HL-60 (cell line): ENCODE measurements around the gene CSRNP3.

Experiments
- DNase-seq, 2 experiments: peaks; one replicate each; pipeline ENCODE4 v3.0.0-alpha.2; 2010 to 2020; ENCODE audit warnings: low read depth in 1 of 2, low spot score in 1 of 2
- H3K27ac ChIP-seq: fragments of 250-450 bp; sonication (Bioruptor Pico); replicated peaks from 2 replicates; pipeline ENCODE4 v1.5.1; 2020; ENCODE audit warnings: mild to moderate bottlenecking, moderate library complexity
- H3K27me3 ChIP-seq: fragments of 250-450 bp; sonication (Bioruptor Pico); 2 replicates; pipeline ENCODE4 v1.5.1; 2021; ENCODE audit warnings: mild to moderate bottlenecking, moderate library complexity; ENCODE audit not compliant: insufficient read depth, poor library complexity, severe bottlenecking
- H3K4me3 ChIP-seq: replicated peaks from 2 replicates; pipeline ENCODE4 v1.5.1; 2011; ENCODE audit warnings: mild to moderate bottlenecking, control low read depth, low read length; ENCODE audit not compliant: insufficient read depth
- CTCF ChIP-seq: IDR thresholded peaks from one replicate; pipeline ENCODE4 v1.5.1; 2011; ENCODE audit warnings: low read length, control low read depth, inconsistent platforms; ENCODE audit not compliant: insufficient read depth
- GABPA ChIP-seq: IDR thresholded peaks from 2 replicates; pipeline ENCODE4 v1.6.1; 2012; ENCODE audit warnings: low read depth
- POLR2AphosphoS5 ChIP-seq: IDR thresholded peaks from 2 replicates; pipeline ENCODE4 v1.6.1; 2012; ENCODE audit warnings: low read depth
- REST ChIP-seq: IDR thresholded peaks from 2 replicates; pipeline ENCODE4 v1.6.1; 2012; ENCODE audit warnings: low read depth; ENCODE audit not compliant: insufficient replicate concordance
- SPI1 ChIP-seq: IDR thresholded peaks from 2 replicates; pipeline ENCODE4 v1.6.1; 2012; ENCODE audit warnings: low read depth, mild to moderate bottlenecking, borderline replicate concordance

The CSRNP3 gene

GRCh38 chr2:165678882-165679281 is 209.4 kb downstream of the CSRNP3 start:
- H3K27me3 ChIP-seq, result no peaks in the 10 kb centered on the region
- no peak overlapping the region for H3K27ac ChIP-seq
- no peak for DNase-seq
- TF ChIP-seq REST (no peak), CTCF (no peak), GABPA (no peak), SPI1 (no peak), POLR2AphosphoS5 (no peak)
- no peak overlapping the region for H3K4me3 ChIP-seq

GRCh38 chr2:165679621-165680020 is 210.1 kb downstream of the CSRNP3 start:
- H3K27me3 ChIP-seq, result no peaks in the 10 kb centered on the region
- no peak overlapping the region for H3K27ac ChIP-seq
- H3K4me3 ChIP-seq, result no peak overlapping the region
- no peak for TF ChIP-seq REST
- no peak for TF ChIP-seq GABPA
- no peak for TF ChIP-seq SPI1
- TF ChIP-seq CTCF, result no peak
- TF ChIP-seq POLR2AphosphoS5, result no peak
- DNase-seq, result no peak

- Histone ChIP-seq H3K4me3 (no peak overlapping the region), H3K27ac (no peak overlapping the region), H3K27me3 (no peaks in the 10 kb centered on the region)
- TF ChIP-seq CTCF, result no peak
- TF ChIP-seq REST, result no peak
- TF ChIP-seq GABPA, result no peak
- no peak for TF ChIP-seq POLR2AphosphoS5
- no peak for TF ChIP-seq SPI1
- no peak for DNase-seq
These were observed 212.3 kb downstream of the CSRNP3 start for GRCh38 chr2:165681841-165682240.
